Vagina (tissue), 2 donors: ENCODE results near the gene WBP2. TPM values are rescaled to one million over a fixed set of nuclear protein-coding genes. Genes with fewer than 3 reads are reported as not detected.
A peak's percentile ranks its signal among the peaks of the same experiment; 100 is the strongest.

Experiments used
- DNase-seq, 2 donors: peaks; one replicate each; pipeline ENCODE4 v3.0.0-alpha.2; 2017; ENCODE audit errors: extremely low spot score in 2 of 2
- H3K27ac ChIP-seq: fragments of 200-600 bp; sonication (generic); one replicate; pipeline ENCODE4 v1.5.1; 2019
- H3K27me3 ChIP-seq: fragments of 200-600 bp; sonication (generic); one replicate; pipeline ENCODE4 v1.5.1; 2019
- H3K36me3 ChIP-seq, 2 donors: fragments of 200-600 bp; sonication (generic); one replicate each; pipeline ENCODE4 v1.5.1; 2017 to 2019
- H3K4me1 ChIP-seq: fragments of 200-600 bp; sonication (generic); one replicate; pipeline ENCODE4 v1.5.1; 2019
- H3K4me3 ChIP-seq, 2 donors: fragments of 200-600 bp; sonication (generic); 1 replicate in 1 of 2; 2 replicates in 1 of 2; pipeline ENCODE4 v1.5.1; 2016 to 2019
- H3K9me3 ChIP-seq: fragments of 200-600 bp; sonication (generic); one replicate; pipeline ENCODE4 v1.5.1; 2019
- POLR2A ChIP-seq, 2 donors: fragments of 450-650 bp; IDR thresholded peaks; one replicate each; pipeline ENCODE4 v1.6.1; 2017; ENCODE audit warnings: antibody characterized with exemption in 2 of 2, mild to moderate bottlenecking in 2 of 2, moderate library complexity in 2 of 2
- POLR2AphosphoS5 ChIP-seq, 2 donors: sonication (generic); formaldehyde crosslinking; IDR thresholded peaks; one replicate each; pipeline ENCODE4 v1.9.0; 2017; ENCODE audit warnings: antibody characterized with exemption in 2 of 2, mild to moderate bottlenecking in 2 of 2, low read depth in 1 of 2; ENCODE audit not compliant: insufficient read depth in 1 of 2
- intact Hi-C: fragments of 100-400 bp; cut with DNase I; formaldehyde crosslinking; loops from one replicate; pipeline ENCODE4 v1.15.1; 2023
- total RNA-seq: library from RNA; depleted of rRNA; stranded (reverse); fragments of >200 nt; gene quantifications from one replicate; pipeline ENCODE4 v1.2.3, GENCODE V29; 2016
- TF ChIP-seq, protein P1 (sequence below), 3 experiments: fragments of 450-650 bp in 2 of 3; fragments of 200-600 bp in 1 of 3; sonication (generic) in 1 of 3; IDR thresholded peaks; one replicate each; pipeline ENCODE4 v1.5.1; 2017 to 2019; ENCODE audit warnings: antibody characterized with exemption in 3 of 3, mild to moderate bottlenecking in 2 of 3, moderate library complexity in 2 of 3

WBP2 gene
- total RNA-seq, 1 donor from 2014 or later: 54.3 TPM

DNA sequence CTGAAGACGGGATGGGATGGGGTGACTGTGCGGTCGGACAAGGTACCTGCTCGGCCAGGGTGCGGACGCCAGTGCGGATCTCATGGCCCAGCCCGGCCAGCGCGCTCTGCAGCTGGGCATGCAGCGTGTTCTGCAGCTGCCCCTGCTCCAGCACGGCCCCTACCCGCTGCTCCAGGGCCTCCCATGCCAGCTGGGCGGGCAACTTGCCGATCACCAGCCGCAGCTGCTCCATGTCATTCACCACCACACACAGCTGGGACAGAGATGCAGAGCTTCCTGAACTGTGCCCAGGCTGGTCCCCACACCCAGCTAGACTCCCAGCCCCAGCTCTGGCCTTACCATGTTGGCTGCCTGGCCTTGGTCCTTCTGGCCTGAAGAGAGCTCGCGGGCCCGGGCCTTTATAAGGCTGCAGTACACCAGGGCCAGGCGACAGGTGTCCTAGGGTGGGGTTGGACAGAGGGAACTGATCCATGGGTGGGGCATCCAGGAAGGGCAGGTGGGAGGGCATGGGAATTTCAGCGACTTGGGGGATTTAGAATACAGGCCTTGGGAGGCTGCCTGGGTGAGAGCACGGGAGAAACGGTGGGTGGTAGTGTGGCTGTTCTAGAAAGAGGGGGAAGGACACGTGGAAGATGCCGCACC is 20.7 kb downstream of the WBP2 start:
- no peak overlapping the region for H3K4me3 ChIP-seq
- DNase-seq: no peak
- H3K27ac ChIP-seq: no peak overlapping the region
- peaks cover 7% of the 10 kb centered on the region for H3K4me1 ChIP-seq
- H3K9me3 ChIP-seq: no peaks in the 10 kb centered on the region
- H3K27me3 ChIP-seq: no peaks in the 10 kb centered on the region
- TF ChIP-seq POLR2AphosphoS5 (IDR thresholded peaks at IDR 0.05; ENCODE audit: insufficient read depth in 1 of 2, low read depth in 1 of 2) (no peak), POLR2A (IDR thresholded peaks at IDR 0.05) (no peak)
- TF ChIP-seq, protein P1, sequence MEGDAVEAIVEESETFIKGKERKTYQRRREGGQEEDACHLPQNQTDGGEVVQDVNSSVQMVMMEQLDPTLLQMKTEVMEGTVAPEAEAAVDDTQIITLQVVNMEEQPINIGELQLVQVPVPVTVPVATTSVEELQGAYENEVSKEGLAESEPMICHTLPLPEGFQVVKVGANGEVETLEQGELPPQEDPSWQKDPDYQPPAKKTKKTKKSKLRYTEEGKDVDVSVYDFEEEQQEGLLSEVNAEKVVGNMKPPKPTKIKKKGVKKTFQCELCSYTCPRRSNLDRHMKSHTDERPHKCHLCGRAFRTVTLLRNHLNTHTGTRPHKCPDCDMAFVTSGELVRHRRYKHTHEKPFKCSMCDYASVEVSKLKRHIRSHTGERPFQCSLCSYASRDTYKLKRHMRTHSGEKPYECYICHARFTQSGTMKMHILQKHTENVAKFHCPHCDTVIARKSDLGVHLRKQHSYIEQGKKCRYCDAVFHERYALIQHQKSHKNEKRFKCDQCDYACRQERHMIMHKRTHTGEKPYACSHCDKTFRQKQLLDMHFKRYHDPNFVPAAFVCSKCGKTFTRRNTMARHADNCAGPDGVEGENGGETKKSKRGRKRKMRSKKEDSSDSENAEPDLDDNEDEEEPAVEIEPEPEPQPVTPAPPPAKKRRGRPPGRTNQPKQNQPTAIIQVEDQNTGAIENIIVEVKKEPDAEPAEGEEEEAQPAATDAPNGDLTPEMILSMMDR (IDR thresholded peaks at IDR 0.05): no peak
- H3K36me3 ChIP-seq: peaks cover 0 to 5% of the 10 kb centered on the region in 2 donors
- intact Hi-C loops: no loop called here

DNA sequence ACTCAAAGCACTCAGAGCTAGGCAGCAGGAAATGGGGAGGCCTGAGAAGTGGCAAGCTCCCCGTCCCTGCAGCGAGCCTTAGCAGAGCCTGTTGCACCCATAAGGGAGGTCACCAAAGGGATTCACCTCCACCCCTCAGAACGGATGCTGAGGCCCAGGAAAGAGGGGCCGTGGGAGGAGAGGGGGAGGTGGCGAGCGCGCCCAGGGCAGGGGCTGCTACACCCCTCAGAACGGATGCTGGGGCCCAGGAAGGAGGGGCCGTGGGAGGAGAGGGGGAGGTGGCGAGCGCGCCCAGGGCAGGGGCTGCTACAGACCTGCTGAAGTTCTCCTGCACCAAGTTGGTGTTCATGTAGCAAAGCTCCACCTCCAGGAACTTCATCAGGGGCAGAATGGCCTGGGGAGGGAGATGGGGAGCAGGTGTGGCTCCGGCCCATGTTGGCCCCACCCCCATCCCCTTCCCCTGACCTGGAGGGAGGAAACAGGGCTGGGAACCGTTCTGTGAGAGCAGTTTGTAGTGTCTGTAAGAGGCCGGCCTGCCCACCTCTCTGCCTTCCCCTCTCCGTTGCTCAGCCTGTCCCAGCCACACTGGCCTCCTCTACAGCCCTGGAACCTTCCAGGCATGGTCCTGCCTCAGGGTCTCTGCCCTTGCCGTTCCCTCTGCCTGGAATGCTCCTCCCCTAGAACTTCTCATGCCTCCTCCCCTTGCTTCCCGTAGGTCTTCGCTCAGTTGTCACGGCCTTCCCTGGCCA is 22.3 kb downstream of the WBP2 start:
- no peak overlapping the region for H3K4me3 ChIP-seq
- H3K36me3 ChIP-seq: peaks cover 0 to 5% of the 10 kb centered on the region in 2 donors
- peaks cover 13% of the 10 kb centered on the region for H3K4me1 ChIP-seq
- H3K9me3 ChIP-seq: no peaks in the 10 kb centered on the region
- intact Hi-C loops: no loop called here
- no peak for DNase-seq
- TF ChIP-seq, protein P1 (IDR thresholded peaks at IDR 0.05): no peak
- TF ChIP-seq POLR2AphosphoS5 (IDR thresholded peaks at IDR 0.05; ENCODE audit: insufficient read depth in 1 of 2, low read depth in 1 of 2): no peak
- no peak for TF ChIP-seq POLR2A (IDR thresholded peaks at IDR 0.05)
- no peaks in the 10 kb centered on the region for H3K27me3 ChIP-seq
- peak overlapping the region; percentile 39 for H3K27ac ChIP-seq

DNA sequence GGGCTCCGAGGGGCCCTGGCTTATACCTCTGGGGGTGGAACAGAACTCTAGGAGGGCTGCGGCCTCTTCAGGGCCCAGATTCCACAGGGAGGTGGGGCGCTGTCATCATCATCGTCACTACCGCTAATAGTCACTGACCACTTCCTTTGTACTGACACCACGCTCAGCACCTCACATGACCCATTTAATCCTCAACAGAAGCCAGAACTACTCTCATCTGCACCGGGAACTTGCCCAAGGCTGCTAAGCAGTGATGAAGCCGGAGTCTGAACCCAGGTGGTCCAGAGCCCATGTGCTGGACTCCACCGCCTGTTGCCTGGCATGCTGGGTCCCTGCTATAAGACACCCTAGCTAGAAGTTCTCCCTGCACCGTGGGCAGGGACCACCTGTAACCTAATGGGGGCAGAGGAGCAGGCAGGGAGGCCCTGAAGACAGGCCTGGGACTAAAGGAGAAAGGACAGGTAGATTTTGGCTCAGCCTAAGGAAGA is 22.9 kb downstream of the WBP2 start:
- TF ChIP-seq POLR2AphosphoS5 (IDR thresholded peaks at IDR 0.05; ENCODE audit: insufficient read depth in 1 of 2, low read depth in 1 of 2): no peak
- no peak for TF ChIP-seq POLR2A (IDR thresholded peaks at IDR 0.05)
- TF ChIP-seq, protein P1 (IDR thresholded peaks at IDR 0.05): no peak
- Histone ChIP-seq H3K9me3 (no peaks in the 10 kb centered on the region), H3K27ac (peak overlapping the region; percentile 39), H3K4me1 (peaks cover 19% of the 10 kb centered on the region), H3K36me3 (peaks cover 0 to 5% of the 10 kb centered on the region in 2 donors), H3K4me3 (no peak overlapping the region), H3K27me3 (no peaks in the 10 kb centered on the region)
- intact Hi-C loops: no loop called here
- no peak for DNase-seq

DNA sequence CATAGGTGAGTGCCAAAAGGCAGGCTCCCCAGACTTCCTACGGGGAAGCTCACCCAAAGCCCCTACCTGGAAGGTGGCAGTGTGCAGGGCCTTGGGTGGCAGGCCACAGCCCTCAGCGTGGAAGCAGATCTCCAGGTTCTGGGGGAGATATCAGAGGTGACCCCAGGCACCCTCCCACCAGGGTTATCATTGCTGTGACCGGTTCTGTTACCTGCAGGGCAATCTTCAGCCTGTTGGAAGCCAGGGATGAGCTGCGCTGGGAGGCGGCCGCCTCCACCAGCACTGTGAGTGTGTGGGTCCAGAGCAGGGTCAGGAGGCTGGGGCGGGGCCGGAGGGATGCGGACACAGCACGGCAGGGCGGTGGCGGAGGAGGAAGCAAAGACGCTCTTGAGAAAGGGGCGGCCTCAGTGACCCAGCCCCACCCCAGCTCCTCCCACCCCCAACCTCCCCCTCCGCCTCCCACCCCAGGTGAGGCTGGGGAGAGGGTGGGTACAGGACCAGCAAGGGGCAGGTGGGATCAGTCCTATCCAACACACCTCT is 24.0 kb downstream of the WBP2 start:
- no peak overlapping the region for H3K27ac ChIP-seq
- H3K36me3 ChIP-seq: peaks cover 0 to 5% of the 10 kb centered on the region in 2 donors
- no peaks in the 10 kb centered on the region for H3K9me3 ChIP-seq
- no peak for DNase-seq
- H3K27me3 ChIP-seq: no peaks in the 10 kb centered on the region
- intact Hi-C loops: no loop called here
- H3K4me3 ChIP-seq: no peak overlapping the region
- TF ChIP-seq POLR2AphosphoS5 (IDR thresholded peaks at IDR 0.05; ENCODE audit: insufficient read depth in 1 of 2, low read depth in 1 of 2) (no peak), POLR2A (IDR thresholded peaks at IDR 0.05) (no peak)
- TF ChIP-seq, protein P1 (IDR thresholded peaks at IDR 0.05): no peak
- peaks cover 26% of the 10 kb centered on the region for H3K4me1 ChIP-seq
